GM18907 (cell line): ENCODE results near the gene APLF.

ENCODE experiments used
- ATAC-seq: cut with Tn5 transposase; IDR thresholded peaks from one replicate; pipeline ENCODE4 v1.9.1; 2021; ENCODE audit warnings: mild to moderate bottlenecking, moderate library complexity; ENCODE audit not compliant: unreplicated experiment

The APLF gene, protein sequence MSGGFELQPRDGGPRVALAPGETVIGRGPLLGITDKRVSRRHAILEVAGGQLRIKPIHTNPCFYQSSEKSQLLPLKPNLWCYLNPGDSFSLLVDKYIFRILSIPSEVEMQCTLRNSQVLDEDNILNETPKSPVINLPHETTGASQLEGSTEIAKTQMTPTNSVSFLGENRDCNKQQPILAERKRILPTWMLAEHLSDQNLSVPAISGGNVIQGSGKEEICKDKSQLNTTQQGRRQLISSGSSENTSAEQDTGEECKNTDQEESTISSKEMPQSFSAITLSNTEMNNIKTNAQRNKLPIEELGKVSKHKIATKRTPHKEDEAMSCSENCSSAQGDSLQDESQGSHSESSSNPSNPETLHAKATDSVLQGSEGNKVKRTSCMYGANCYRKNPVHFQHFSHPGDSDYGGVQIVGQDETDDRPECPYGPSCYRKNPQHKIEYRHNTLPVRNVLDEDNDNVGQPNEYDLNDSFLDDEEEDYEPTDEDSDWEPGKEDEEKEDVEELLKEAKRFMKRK

DNA sequence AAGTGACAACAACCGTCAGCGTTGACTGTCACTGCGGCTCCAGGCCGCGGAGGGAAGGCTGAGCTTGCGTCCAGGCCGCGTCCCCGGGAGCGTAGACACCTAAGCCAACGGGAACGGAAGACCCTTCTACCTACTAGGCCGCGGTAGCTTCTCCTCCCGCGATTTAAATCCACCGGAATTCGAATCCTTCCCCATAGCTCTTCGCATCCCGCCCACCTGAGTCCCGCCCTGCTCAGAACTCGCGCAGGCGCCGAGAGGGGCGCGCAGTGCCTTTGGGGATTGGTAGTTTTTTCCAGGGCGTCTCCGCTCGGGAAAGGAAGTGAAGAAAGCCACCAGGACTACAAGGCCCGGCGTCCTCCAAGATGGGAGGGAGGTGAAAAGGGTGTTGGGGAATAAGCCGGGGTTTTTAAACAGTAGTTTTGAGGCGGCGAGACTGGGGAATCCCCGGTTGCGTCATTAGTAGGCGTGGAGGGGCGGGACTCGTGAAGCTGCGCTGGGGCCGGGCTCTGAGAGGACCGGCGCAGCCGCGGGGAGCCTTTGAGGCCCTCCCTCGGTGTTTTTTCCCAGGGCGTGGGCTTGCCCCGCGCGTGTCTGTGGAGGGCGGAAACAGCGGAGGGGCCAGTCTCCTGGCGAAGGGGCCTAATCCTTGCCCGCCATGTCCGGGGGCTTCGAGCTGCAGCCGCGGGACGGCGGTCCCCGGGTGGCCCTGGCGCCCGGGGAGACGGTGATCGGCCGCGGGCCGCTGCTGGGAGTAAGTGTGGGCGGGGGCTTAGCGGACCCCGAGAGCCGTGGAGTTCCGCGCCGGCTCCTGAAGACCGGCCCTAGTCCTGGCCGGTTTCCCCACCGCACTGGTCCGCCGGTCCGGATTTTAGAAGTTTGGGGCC lies at the start of gene APLF, which contains the start of gene FBXO48:
TSS of gene APLF (plus strand) at position 509 of the 884 bp plus-strand sequence. CDS start at position 656, 147 bp downstream.
TSS of gene FBXO48 (minus strand) at position 218 of the 884 bp plus-strand sequence. CDS start 2,149 bp downstream, outside the sequence.
- ATAC-seq = peak; percentile 96

GRCh38 chr2:68417926-68418325 lies 49.5 kb upstream of the APLF start:
- ATAC-seq = no peak

DNA sequence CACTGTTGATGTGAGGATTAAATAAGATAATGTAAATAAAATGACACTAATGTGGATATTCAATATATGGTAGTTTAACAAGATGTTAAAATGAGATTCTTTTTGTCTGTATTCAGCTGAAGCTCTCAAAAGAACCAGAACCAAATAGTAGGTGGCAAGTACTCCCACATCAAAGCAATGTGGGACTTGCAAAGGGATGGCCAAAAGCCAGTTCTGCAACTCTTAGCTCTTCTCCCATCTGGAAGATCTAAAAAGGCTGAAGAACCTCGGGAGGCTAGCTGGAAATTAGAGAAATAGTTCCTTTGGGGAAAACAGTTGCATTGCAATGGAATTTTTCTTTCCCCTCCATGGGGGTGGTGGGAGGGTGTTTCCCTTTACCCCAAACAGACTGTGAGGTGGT lies 49.0 kb upstream of the APLF start:
- no peak for ATAC-seq

GRCh38 chr2:68418855-68419254 lies 48.5 kb upstream of the APLF start:
- ATAC-seq = no peak

DNA sequence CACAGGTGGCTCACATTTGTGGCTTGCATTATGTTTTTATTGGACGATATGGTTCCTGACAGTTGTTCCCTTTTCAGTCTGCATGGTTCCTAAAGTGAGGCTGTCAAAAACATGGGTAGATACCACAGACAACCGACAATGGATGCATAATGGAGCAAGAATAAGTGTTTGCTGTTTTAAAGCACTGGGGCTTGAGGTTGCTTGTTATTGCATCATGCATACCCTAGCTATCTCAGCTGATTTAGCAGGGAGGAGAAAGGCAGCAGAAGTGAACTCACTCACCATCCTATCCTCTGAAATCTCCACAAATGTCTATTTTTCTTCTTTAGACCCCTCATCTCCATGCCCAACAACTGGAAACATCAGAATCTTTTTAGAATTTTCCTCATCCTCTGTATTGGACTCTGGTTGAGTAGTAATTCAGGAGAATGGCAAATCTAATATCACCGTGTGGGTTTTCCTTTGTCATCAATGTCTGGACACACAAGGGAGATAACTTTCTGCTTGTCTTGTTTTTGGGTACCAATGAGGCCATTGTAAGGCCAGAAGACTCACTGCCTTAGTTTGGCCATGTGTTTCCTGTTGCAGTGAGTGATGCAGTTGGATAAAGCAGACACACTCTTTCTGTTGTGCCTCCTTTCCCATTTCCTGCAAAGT lies 47.0 kb upstream of the APLF start:
- ATAC-seq = no peak

DNA sequence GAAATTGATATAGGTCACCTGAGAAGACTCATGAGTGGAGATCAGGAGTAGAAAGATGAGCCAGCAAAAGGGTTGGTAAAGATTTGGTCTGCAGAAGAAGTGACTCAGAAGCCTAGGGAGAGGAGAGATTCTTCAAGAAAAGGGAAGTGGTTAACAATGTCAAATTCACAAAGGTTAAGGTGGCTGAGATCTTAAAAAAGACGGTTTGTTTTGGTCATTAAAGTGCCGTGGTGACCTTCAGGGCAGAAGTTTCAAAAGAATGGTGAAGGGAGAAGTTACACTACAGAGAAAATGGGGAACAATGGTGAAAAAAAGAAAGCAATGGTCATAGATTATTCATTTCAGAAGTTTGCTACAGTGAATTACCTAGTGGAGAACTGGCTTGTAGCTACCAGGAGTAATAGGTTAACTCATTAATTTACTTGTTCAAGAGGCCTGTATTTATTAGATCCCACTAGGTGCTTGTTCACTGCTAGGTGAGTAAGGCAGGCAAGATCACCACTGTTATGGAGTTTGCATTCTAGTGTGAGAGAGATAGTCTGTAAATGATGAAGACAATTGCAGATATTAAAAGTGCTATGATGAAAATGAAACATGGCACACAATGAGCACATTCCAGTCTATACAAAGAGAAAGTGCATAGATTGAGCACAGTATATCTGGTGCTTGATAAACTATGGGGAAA lies 43.3 kb upstream of the APLF start:
- peak; percentile 85 for ATAC-seq

GRCh38 chr2:68425503-68425902 lies 41.9 kb upstream of the APLF start:
- ATAC-seq = no peak

DNA sequence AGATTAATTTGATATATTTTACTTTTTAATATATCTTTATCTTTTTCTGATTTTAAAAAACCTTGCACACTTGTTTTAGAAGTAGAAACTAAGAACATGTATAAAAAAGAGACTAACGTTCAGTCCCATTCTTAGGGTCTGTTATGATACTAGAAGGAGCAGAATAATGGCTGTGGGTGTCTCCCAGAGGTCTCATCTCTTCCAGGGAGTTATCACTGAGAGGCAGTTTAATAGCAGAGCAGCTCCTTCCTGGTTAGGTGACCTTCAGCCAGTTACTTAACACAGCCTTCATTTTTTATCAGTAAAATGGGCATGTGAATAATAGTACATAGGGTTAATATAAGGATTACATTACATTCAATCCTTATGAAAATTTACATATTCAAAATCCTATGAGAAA lies 40.9 kb upstream of the APLF start:
- no peak for ATAC-seq

- ATAC-seq = peak; percentile 37
Measured at GRCh38 chr2:68426848-68427579, 40.4 kb upstream of the APLF start.

DNA sequence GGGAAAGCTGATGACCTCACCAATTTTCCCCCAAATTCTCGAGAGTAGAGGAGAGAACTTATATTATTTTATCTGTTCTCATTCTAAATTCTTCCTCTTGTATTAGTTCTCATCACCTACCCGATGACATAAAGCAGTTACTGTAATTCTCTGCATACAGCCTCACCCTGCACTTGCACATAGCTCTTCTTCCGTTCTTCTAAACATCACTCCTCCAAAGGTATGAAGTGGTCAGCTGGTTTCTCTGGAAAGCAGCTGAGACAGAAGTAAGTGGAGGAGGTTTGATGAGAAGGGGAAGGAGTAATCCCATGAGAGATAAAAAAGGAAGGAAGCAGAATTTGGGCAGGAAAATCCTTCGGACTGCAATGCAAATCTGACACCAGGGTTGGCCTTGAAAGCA lies 39.3 kb upstream of the APLF start:
- ATAC-seq = no peak

DNA sequence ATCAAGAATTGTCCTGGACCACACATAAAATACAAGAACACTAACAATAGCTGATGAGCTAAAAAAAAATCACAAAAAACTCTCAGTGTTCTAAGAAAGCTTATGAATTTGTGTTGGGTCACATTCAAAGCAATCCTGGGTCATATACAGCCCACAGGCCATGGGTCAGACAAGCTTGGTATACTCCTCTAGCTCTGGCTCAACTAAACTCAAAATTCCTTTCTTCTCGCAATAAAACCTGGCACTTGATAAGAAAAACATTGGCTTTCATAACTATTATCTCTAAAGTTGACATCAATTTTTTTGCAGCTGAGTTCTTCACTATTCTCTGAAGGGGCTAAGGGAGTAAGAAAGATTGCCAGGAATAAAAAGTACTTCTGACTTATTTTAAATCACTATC lies 38.6 kb upstream of the APLF start:
- no peak for ATAC-seq

- ATAC-seq = no peak
Measured at GRCh38 chr2:68429311-68429826, 38.0 kb upstream of the APLF start.

- no peak for ATAC-seq
Measured at GRCh38 chr2:68431316-68431972, 35.9 kb upstream of the APLF start.

DNA sequence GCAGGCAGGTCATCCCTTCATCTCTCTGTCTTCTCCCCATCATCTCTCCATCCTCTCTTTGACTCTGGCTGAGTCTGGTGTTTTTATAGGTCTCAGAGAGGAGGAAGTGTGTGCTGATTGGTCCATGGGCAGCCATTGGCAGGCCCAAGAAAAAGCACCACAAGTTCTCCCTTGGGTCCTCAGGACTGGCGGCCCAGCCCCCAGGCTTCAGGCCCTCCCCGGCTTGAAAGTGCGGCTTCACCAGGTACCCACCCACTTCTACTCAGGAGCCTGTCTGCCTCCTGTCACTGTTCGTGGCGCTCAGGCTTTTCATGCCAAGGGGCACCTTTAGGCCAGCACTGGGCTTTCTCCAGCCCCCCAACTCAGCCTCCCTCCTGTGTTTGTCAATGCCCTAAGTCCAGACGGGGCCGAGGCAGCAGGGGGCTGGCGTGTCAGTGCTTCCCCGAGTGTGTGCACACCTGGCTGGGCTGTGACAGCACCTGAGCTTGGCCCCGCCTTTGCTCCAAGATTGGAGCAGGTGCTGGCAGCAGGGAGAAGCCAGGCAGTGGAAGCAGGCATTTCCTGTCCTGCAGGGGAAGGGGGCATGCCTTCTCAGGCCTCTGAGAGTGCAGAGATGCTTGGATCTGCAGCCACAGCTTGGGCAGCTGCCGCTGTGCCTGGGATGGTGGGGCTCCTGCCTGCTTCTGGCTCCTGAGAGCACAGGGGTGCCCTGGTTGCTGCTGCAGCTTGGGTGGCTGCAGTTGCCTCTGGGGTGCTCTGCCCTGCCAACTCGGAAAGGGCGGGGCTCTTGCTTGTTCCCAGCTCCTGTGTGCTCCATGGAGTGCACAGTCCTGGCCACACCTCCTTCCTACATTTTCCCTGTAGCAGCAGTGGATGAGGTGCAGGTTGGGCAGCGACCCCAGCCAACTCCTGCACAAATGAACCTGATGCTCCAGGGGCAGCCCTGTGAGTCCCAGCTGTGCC lies 34.4 kb upstream of the APLF start:
- ATAC-seq = no peak

GRCh38 chr2:68434981-68435380 lies 32.4 kb upstream of the APLF start:
- no peak for ATAC-seq

DNA sequence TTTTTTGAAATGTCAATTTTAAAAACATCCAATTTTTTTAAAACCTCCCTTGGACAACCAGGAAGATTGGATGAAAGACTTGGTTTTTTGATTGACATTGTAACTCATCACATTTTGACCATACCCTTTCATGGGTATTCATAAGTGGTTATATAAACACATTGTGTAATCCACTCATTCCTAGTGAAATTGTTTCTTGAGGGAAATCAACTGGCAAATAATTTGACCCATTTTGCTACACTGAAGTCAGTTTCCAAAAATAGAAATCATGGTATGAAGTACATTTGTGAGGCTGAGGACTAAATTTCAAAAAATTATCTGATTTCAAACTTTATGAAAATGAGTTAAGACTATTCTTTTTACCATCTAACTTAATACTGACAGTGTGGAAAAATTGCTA lies 31.8 kb upstream of the APLF start:
- no peak for ATAC-seq

- ATAC-seq = no peak
Measured at GRCh38 chr2:68436270-68436669, 31.1 kb upstream of the APLF start.
